Esophagus squamous epithelium (tissue), 5 donors: ENCODE data around the gene CCR1. TPM values are rescaled to one million over a fixed set of nuclear protein-coding genes. Genes with fewer than 3 reads are reported as not detected.

Experiments
- DNase-seq: peaks from one replicate; lab custom pipeline; 2025; lab: John Stamatoyannopoulos, UW
- H3K27ac ChIP-seq, 4 donors: fragments of 200-600 bp; sonication (generic); one replicate each; pipeline ENCODE4 v1.5.1; 2016 to 2019; ENCODE audit warnings: mild to moderate bottlenecking in 1 of 4
- H3K27me3 ChIP-seq, 4 donors: fragments of 200-600 bp; sonication (generic); 1 replicate in 3 of 4; 2 replicates in 1 of 4; pipeline versions ENCODE4 v1.5.1 to v1.6.0; 2017 to 2021; ENCODE audit warnings: antibody characterized with exemption in 1 of 4
- H3K36me3 ChIP-seq, 3 donors: fragments of 200-600 bp; sonication (generic); one replicate each; pipeline ENCODE4 v1.5.1; 2016 to 2019
- H3K4me1 ChIP-seq, 3 donors: fragments of 200-600 bp; sonication (generic); one replicate each; pipeline ENCODE4 v1.5.1; 2017 to 2019
- H3K4me3 ChIP-seq, 4 donors: fragments of 200-600 bp; sonication (generic); 1 replicate in 3 of 4; 2 replicates in 1 of 4; pipeline ENCODE4 v1.5.1; 2016 to 2019; ENCODE audit warnings: mild to moderate bottlenecking in 2 of 4, moderate library complexity in 1 of 4
- H3K9me3 ChIP-seq, 3 donors: fragments of 200-600 bp; sonication (generic); one replicate each; pipeline ENCODE4 v1.5.1; 2016 to 2019
- CTCF ChIP-seq, 6 experiments: fragments of 450-650 bp in 4 of 6; fragments of 200-600 bp in 2 of 6; sonication (generic) in 2 of 6; IDR thresholded peaks; one replicate each; pipeline ENCODE4 v1.5.1; 2016 to 2019; ENCODE audit warnings: antibody characterized with exemption in 6 of 6, mild to moderate bottlenecking in 4 of 6, moderate library complexity in 4 of 6
- POLR2A ChIP-seq, 4 donors: fragments of 450-650 bp; IDR thresholded peaks; one replicate each; pipeline ENCODE4 v1.6.1; 2017; ENCODE audit warnings: antibody characterized with exemption in 4 of 4, mild to moderate bottlenecking in 4 of 4, moderate library complexity in 3 of 4
- WGBS, 2 donors: methylation state at CpG; one replicate each; pipeline ENCODE4 v1.1.5; 2018; 5-methylcytosine and 5-hydroxymethylcytosine counted together
- intact Hi-C: fragments of 100-400 bp; cut with DNase I; formaldehyde crosslinking; loops from one replicate; pipeline ENCODE4 v1.15.0; 2022
- total RNA-seq, 4 donors: library from RNA; depleted of rRNA; stranded (reverse); fragments of >200 nt; gene quantifications; one replicate each; pipeline ENCODE4 v1.1.0, GENCODE V29; 2016
- donor health status: DM: yes; HTN: yes; CAD: no.

The CCR1 gene
- total RNA-seq, 4 donors from 2014 or later, result 0.45 to 8.6 (median 2.8) TPM

GRCh38 chr3:46200211-46200610 is 7.9 kb downstream of the CCR1 start:
- no peak for DNase-seq
- H3K9me3 ChIP-seq, result no peaks in the 10 kb centered on the region
- no peaks in the 10 kb centered on the region for H3K27me3 ChIP-seq
- 68 to 73% methylated on average over 5 of the region's 5 CpGs for WGBS, 2 donors
- intact Hi-C loops, result no loop called here
- H3K4me1 ChIP-seq, result no peaks in the 10 kb centered on the region
- H3K4me3 ChIP-seq, result no peak overlapping the region
- peak overlapping the region in 1 of 4 donors; percentile 44 for H3K27ac ChIP-seq
- H3K36me3 ChIP-seq, result no peaks in the 10 kb centered on the region
- TF ChIP-seq POLR2A (IDR thresholded peaks at IDR 0.05) (no peak), CTCF (IDR thresholded peaks at IDR 0.05) (no peak)

- peaks cover 0 to 9% (median 0%) of the 10 kb centered on the region in 4 donors for H3K27me3 ChIP-seq
- no peak for DNase-seq
These were observed 11.7 kb downstream of the CCR1 start for GRCh38 chr3:46196261-46196957.

GRCh38 chr3:46194868-46195553 is 13.1 kb downstream of the CCR1 start:
- H3K27ac ChIP-seq, result no peak overlapping the region
- no peak for DNase-seq
- H3K9me3 ChIP-seq, result peaks cover 0 to 14% (median 0%) of the 10 kb centered on the region in 3 donors
- 63 to 75% methylated on average over 4 of the region's 4 CpGs for WGBS, 2 donors
- H3K4me3 ChIP-seq, result no peak overlapping the region
- peaks cover 0 to 10% (median 0%) of the 10 kb centered on the region in 4 donors for H3K27me3 ChIP-seq
- no peaks in the 10 kb centered on the region for H3K4me1 ChIP-seq
- TF ChIP-seq POLR2A (IDR thresholded peaks at IDR 0.05) (no peak), CTCF (IDR thresholded peaks at IDR 0.05) (no peak)
- no peaks in the 10 kb centered on the region for H3K36me3 ChIP-seq
- intact Hi-C loops, result no loop called here

More at GRCh38 chr3:46196261-46196957, 11.7 kb downstream of the CCR1 start:
- Histone ChIP-seq H3K9me3 (peaks cover 0 to 14% (median 0%) of the 10 kb centered on the region in 3 donors), H3K4me1 (no peaks in the 10 kb centered on the region), H3K4me3 (no peak overlapping the region), H3K27ac (no peak overlapping the region), H3K36me3 (no peaks in the 10 kb centered on the region)
- intact Hi-C loops, result no loop called here
- 81 to 82% methylated on average over 7 of the region's 7 CpGs for WGBS, 2 donors
- TF ChIP-seq POLR2A (IDR thresholded peaks at IDR 0.05) (no peak), CTCF (IDR thresholded peaks at IDR 0.05) (no peak)

GRCh38 chr3:46193436-46193835 is 14.7 kb downstream of the CCR1 start:
- TF ChIP-seq POLR2A (IDR thresholded peaks at IDR 0.05) (no peak), CTCF (IDR thresholded peaks at IDR 0.05) (no peak)
- 21 to 38% methylated on average over 1 of the region's 1 CpG for WGBS, 2 donors
- peaks cover 0 to 14% (median 0%) of the 10 kb centered on the region in 3 donors for H3K9me3 ChIP-seq

GRCh38 chr3:46192939-46193338 is 15.2 kb downstream of the CCR1 start:
- no peak for DNase-seq
- Histone ChIP-seq H3K4me1 (no peaks in the 10 kb centered on the region), H3K36me3 (no peaks in the 10 kb centered on the region), H3K9me3 (peaks cover 0 to 14% (median 0%) of the 10 kb centered on the region in 3 donors), H3K4me3 (no peak overlapping the region), H3K27me3 (peaks cover 0 to 10% (median 0%) of the 10 kb centered on the region in 4 donors), H3K27ac (no peak overlapping the region)
- TF ChIP-seq CTCF (IDR thresholded peaks at IDR 0.05) (no peak), POLR2A (IDR thresholded peaks at IDR 0.05) (no peak)
- intact Hi-C loops, result no loop called here
- 77 to 84% methylated on average over 5 of the region's 5 CpGs for WGBS, 2 donors

More at GRCh38 chr3:46193436-46193835, 14.7 kb downstream of the CCR1 start:
- Histone ChIP-seq H3K36me3 (no peaks in the 10 kb centered on the region), H3K4me3 (no peak overlapping the region), H3K4me1 (no peaks in the 10 kb centered on the region), H3K27me3 (peaks cover 0 to 10% (median 0%) of the 10 kb centered on the region in 4 donors), H3K27ac (no peak overlapping the region)
- DNase-seq, result no peak
- intact Hi-C loops, result no loop called here
